Body of pancreas (tissue), 4 donors: Measurements from ENCODE around the gene SHISA7. TPM values are rescaled to one million over a fixed set of nuclear protein-coding genes. Genes with fewer than 3 reads are reported as not detected.

Experiments
- ATAC-seq: fragments of 150-250 bp; one replicate; pipeline ENCODE4 v1.9.1; 2016
- DNase-seq, 4 donors: peaks; one replicate each; pipeline ENCODE4 v3.0.0-alpha.2; 2019
- H3K27ac ChIP-seq, 4 donors: fragments of 200-600 bp; sonication (generic); 1 replicate in 3 of 4; 2 replicates in 1 of 4; pipeline versions ENCODE4 v1.5.1 to v1.6.1; 2016 to 2019; ENCODE audit warnings: mild to moderate bottlenecking in 1 of 4, mixed read lengths in 1 of 4, moderate library complexity in 1 of 4
- H3K27me3 ChIP-seq, 2 donors: fragments of 200-600 bp; sonication (generic); one replicate each; pipeline ENCODE4 v1.6.0; 2016; ENCODE audit warnings: mild to moderate bottlenecking in 1 of 2
- H3K36me3 ChIP-seq, 2 donors: fragments of 200-600 bp; sonication (generic); replicated peaks in 1 of 2; 2 replicates each; pipeline ENCODE4 v1.5.1; 2016; ENCODE audit warnings: low read depth in 2 of 2; ENCODE audit not compliant: insufficient read depth in 1 of 2
- H3K4me1 ChIP-seq: fragments of 200-600 bp; sonication (generic); one replicate; pipeline ENCODE4 v1.6.0; 2016
- H3K4me3 ChIP-seq, 2 donors: fragments of 200-600 bp; sonication (generic); 1 replicate in 1 of 2; 2 replicates in 1 of 2; pipeline ENCODE4 v1.5.1; 2016 to 2019
- H3K9me3 ChIP-seq, 3 donors: fragments of 200-600 bp; sonication (generic); 1 replicate in 2 of 3; 2 replicates in 1 of 3; pipeline ENCODE4 v1.5.1; 2016
- POLR2A ChIP-seq, 3 donors: fragments of 450-650 bp; IDR thresholded peaks; one replicate each; pipeline ENCODE4 v1.6.1; 2016; ENCODE audit warnings: antibody characterized with exemption in 3 of 3, mild to moderate bottlenecking in 2 of 3
- WGBS, 2 donors: methylation state at CpG; one replicate each; pipeline ENCODE4 v1.1.5; 2017; 5-methylcytosine and 5-hydroxymethylcytosine counted together
- intact Hi-C: fragments of 100-400 bp; cut with DNase I; formaldehyde crosslinking; loops from one replicate; pipeline ENCODE4 v1.15.1; 2023
- total RNA-seq, 2 donors: library from RNA; depleted of rRNA; stranded (reverse); fragments of >200 nt; gene quantifications; one replicate each; pipeline ENCODE4 v1.1.0, GENCODE V29; 2016
- TF ChIP-seq, protein P1 (sequence below), 7 experiments: fragments of 450-650 bp in 4 of 7; fragments of 200-600 bp in 3 of 7; sonication (generic) in 3 of 7; IDR thresholded peaks; one replicate each; pipeline ENCODE4 v1.5.1; 2016 to 2019; ENCODE audit warnings: antibody characterized with exemption in 7 of 7

The SHISA7 gene
- total RNA-seq, 2 donors from 2014 or later = not detected

DNA sequence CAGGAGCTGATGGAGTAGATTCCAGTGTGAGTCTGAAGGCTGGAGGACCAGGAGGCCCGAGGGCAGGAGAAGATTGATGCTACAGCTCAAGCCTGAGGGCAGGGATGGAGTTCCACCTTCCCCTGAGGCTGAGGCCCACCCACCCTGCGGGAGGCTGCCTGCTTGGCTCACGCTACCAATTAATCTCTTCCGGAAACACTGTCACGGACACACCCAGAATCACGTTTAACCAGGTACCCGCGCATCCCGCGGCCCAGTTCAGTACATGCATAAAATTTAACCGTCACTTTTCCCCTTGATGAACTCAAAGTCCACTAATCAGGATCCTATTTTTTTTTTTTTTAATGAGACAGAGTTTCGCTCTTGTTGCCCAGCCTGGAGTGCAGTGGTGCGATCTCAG, 28.2 kb upstream of the SHISA7 start:
- TF ChIP-seq, protein P1, sequence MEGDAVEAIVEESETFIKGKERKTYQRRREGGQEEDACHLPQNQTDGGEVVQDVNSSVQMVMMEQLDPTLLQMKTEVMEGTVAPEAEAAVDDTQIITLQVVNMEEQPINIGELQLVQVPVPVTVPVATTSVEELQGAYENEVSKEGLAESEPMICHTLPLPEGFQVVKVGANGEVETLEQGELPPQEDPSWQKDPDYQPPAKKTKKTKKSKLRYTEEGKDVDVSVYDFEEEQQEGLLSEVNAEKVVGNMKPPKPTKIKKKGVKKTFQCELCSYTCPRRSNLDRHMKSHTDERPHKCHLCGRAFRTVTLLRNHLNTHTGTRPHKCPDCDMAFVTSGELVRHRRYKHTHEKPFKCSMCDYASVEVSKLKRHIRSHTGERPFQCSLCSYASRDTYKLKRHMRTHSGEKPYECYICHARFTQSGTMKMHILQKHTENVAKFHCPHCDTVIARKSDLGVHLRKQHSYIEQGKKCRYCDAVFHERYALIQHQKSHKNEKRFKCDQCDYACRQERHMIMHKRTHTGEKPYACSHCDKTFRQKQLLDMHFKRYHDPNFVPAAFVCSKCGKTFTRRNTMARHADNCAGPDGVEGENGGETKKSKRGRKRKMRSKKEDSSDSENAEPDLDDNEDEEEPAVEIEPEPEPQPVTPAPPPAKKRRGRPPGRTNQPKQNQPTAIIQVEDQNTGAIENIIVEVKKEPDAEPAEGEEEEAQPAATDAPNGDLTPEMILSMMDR (IDR thresholded peaks at IDR 0.05) = no peak
- no peak for TF ChIP-seq POLR2A (IDR thresholded peaks at IDR 0.05)
- Histone ChIP-seq H3K27ac (no peak overlapping the region), H3K36me3 (no peaks in the 10 kb centered on the region), H3K27me3 (no peaks in the 10 kb centered on the region), H3K4me1 (peaks cover 17% of the 10 kb centered on the region), H3K4me3 (no peak overlapping the region), H3K9me3 (no peaks in the 10 kb centered on the region)
- no peak for DNase-seq
- intact Hi-C loops = no loop called here
- ATAC-seq = no peak
- WGBS, 2 donors = 76 to 79% methylated on average over 13 of the region's 13 CpGs

DNA sequence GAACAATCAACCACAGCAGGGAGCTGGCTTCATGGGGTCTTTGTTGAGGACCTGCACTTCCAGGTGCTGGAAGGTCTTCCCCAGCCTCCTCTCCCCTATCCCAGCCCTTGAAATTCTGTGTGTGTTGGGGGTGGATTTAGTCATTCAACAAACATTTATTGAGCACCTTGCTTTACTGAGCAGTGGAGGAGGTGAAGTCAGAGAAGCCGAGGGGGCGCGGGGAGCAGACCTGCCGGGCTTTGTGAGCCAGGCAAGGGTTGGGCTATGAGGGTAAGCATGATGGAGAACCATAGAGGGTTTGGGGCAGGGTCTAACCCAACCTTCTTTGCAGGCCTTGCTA, 24.9 kb upstream of the SHISA7 start:
- peak; percentile 9 for ATAC-seq
- no peak for DNase-seq
- H3K4me1 ChIP-seq = peaks cover 9% of the 10 kb centered on the region
- intact Hi-C loops = no loop called here
- no peaks in the 10 kb centered on the region for H3K9me3 ChIP-seq
- TF ChIP-seq, protein P1 (IDR thresholded peaks at IDR 0.05) = peak in 1 of 7 experiments; percentile 5
- TF ChIP-seq POLR2A (IDR thresholded peaks at IDR 0.05) = no peak
- H3K27ac ChIP-seq = no peak overlapping the region
- no peak overlapping the region for H3K4me3 ChIP-seq
- H3K36me3 ChIP-seq = no peaks in the 10 kb centered on the region
- WGBS, 2 donors = 12 to 40% methylated on average over 1 to 4 of the region's 4 CpGs
- H3K27me3 ChIP-seq = no peaks in the 10 kb centered on the region

DNA sequence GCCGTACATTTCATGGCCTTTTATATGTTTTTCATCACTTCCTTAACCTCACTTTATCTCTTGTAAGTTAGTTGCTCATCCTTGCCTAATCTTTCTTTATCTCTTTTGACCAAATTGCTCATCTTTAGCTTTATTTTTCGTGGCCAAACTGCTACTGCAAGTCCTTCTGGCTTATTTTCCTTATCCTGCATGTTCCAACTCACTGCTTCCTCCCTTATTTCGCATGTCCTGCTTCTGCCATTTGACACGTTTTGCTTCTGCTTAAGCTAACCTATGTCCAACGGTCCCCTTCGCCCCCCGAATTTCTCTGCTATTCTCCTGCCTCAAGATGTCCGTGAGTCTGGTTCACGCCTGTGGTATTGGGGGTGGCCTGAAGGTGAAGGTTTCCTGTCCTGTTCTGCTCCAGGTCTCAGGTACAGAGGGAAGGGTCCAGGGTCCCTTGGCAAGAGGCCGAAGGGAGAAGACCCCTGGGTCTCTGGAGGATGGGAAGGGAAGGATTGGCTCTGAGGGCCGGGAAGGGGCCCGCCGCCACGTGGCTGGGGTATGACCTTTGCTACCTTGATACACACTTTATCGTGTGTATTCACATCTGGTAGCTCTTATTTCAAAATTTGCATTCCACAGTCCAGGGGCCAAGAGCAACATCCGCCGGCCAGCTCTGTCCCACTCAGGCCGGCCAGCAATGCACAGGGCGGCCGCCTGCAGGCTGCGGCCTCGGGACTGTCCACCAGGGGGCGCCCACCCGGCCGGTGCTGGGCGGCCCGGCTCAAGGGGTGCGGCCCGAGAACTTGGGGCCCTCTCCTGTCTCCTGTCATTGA, 24.3 kb upstream of the SHISA7 start:
- Histone ChIP-seq H3K27ac (no peak overlapping the region), H3K4me3 (no peak overlapping the region), H3K36me3 (no peaks in the 10 kb centered on the region), H3K9me3 (no peaks in the 10 kb centered on the region), H3K27me3 (no peaks in the 10 kb centered on the region), H3K4me1 (peaks cover 14% of the 10 kb centered on the region)
- ATAC-seq (peak; percentile 85), DNase-seq (peak; percentile 59 to 72 (median 64))
- 24 to 46% methylated on average over 15 to 29 of the region's 29 CpGs for WGBS, 2 donors
- intact Hi-C loops = no loop called here
- no peak for TF ChIP-seq POLR2A (IDR thresholded peaks at IDR 0.05)
- TF ChIP-seq, protein P1 (IDR thresholded peaks at IDR 0.05) = peak; percentile 81 to 100 (median 87)

DNA sequence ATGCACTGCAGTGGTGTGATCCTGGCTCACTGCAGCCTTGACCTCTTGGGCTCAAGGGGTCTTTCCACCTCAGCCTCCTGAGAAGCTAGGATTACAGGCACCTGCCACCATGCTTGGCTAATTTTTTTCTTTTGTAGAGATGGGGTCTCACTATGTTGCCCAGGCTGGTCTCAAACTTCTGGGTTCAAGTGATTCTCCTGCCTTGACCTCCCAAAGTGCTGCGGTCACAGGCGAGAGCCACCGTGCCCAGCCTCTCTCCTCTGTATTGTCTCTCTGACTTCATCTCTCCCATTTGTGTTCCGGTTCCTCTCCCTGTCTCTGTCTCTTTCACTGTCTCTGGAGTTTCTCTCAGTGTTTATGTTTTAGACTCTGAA, 23.1 kb upstream of the SHISA7 start:
- TF ChIP-seq POLR2A (IDR thresholded peaks at IDR 0.05) = no peak
- TF ChIP-seq, protein P1 (IDR thresholded peaks at IDR 0.05) = no peak
- Histone ChIP-seq H3K27me3 (no peaks in the 10 kb centered on the region), H3K4me1 (peaks cover 20% of the 10 kb centered on the region), H3K36me3 (no peaks in the 10 kb centered on the region), H3K4me3 (no peak overlapping the region), H3K9me3 (no peaks in the 10 kb centered on the region), H3K27ac (no peak overlapping the region)
- WGBS, 2 donors = 62 to 83% methylated on average over 4 of the region's 4 CpGs
- DNase-seq = no peak
- no peak for ATAC-seq
- intact Hi-C loops = no loop called here
